Fibroblast of lung (primary cell): ENCODE measurements around the gene CTNNAL1.

Experiments
- CTCF ChIP-seq, 2 donors: IDR thresholded peaks in 1 of 2; conservative IDR thresholded peaks in 1 of 2; 1 replicate in 1 of 2; 2 replicates in 1 of 2; pipeline ENCODE4 v1.5.1; 2011 to 2012; ENCODE audit warnings: low read length in 2 of 2, control low read depth in 1 of 2, inconsistent platforms in 1 of 2, low read depth in 1 of 2, mild to moderate bottlenecking in 1 of 2
- EZH2 ChIP-seq: IDR thresholded peaks from 2 replicates; pipeline ENCODE4 v1.5.1; 2012; ENCODE audit warnings: low read length, control low read depth, mild to moderate bottlenecking; ENCODE audit errors: missing control alignments

GRCh38 chr9:109046346-109046745 is 33.0 kb upstream of the CTNNAL1 start:
- TF ChIP-seq CTCF (conservative IDR thresholded peaks at IDR 0.05 in 1 of 2, IDR thresholded peaks at IDR 0.05 in 1 of 2; ENCODE audit: low read depth in 1 of 2, low read length in 2 of 2) (no peak), EZH2 (no peak)
